UCSD-AML1 (cell line): ENCODE measurements around the gene FAM228A.

Experiments used
- DNase-seq: peaks from one replicate; lab custom pipeline; 2025; ENCODE audit not compliant: unreplicated experiment; lab: John Stamatoyannopoulos, UW

Gene FAM228A

DNA sequence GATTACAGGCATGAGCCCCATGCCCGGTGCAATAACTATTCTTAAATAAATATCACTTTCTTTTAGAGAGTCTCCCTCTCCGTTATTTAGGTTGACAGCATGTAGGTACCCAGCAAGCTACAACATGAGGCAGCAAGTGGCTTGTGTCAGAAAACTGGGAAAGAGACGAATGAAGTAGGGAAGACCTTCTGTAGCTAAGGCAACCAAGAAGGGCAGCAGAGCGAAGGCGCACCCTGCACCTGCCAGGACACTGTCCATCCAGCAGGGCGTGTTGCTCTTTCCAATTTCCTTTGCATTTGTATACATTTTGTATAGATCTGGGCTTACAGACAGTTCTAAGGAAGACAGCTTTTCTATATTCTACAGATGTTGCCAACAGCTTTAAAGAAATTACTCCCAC lies 48.1 kb downstream of the FAM228A start:
- DNase-seq = no peak

DNA sequence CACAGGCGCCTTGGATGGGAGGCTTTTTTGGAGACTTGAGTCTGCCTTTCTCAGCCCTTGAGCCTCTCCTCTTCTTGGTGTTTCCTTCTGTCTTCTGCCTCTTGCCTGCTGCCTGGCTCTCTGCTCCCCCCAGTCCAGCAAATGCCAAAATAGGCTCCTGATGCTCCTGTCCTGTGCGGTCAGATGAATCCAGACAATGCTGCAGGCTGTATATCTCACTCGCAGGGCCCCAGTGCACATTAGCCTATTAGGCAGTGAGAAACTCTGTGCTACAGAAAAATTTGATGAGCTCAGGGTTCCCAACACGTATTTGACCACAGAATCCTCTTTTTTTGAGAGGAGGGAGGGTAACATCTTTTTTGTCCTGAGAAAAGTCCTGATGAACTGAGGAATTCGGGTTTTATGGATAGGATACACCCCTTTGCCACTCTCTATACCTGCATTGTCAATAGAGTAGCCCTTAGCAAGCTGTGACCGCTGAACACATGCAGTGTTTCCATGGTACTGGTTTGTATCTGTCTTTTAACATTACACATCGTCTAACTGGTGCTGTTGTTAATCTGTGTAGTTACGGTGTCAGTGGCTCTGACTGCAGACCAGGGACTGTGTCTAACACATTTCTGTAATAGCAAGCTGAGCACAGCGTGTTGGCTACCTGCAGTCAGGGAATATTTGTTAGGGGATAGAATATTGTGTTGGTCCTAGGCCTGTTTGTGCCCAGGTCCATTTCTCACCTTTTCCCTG lies 50.8 kb downstream of the FAM228A start:
- no peak for DNase-seq

DNA sequence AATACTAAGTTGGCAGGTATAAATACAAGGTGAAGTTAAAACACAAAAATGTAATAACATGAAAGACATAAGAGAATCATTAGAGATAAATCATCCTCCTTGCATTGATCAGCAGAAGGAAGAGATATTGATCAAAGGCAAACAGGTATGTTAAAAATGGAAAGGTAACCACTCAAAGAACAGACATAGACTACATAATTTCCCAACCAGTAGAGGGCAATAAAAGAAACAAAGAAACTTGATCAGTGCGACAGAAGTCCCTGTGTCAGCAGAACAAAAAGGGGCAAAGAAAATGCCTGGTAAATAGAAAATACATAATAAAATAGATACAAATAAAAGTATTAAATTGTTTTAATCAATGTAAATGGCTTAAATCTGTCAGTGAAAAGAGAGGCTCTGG lies 53.6 kb downstream of the FAM228A start:
- DNase-seq = no peak

- no peak for DNase-seq
Measured at GRCh38 chr2:24231461-24231881, 56.6 kb downstream of the FAM228A start.

DNA sequence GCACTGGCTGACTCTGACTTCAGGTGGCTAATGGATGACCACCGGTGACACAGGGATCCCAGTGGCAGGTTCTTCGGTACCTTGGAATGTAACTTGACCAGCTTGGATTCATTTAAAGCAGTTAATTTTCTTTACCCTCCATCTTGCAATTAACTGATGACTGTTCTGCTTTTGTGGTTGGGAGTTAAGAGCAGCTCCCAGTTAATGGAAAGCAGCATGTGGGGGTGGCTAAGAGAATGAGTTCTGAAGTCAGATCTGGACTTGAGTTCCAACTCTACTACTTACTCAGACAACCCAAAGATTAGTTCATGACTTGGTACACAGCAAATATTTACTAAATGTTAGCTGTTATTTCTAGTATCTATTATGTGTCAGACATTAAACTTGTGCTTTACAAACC lies 58.5 kb downstream of the FAM228A start:
- DNase-seq = no peak

DNA sequence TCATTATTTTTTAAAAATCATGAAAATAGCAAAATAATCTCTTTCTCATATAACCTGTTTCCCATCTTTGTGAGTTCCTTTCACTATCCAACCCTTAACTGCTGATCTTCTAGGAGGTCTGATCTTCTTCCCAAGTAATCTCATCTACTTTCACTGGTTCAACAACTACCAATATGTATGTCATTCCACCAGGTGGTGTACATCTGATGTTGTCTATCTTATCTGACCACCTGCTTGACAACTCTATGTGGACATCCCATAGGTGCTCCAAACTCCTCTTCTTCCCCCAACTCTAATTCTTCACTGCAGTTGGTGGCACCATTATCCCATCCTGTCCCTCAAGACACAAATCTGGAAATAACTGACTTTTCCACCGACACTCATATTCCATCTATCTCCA lies 62.5 kb downstream of the FAM228A start:
- DNase-seq = no peak

GRCh38 chr2:24238158-24238557 lies 63.3 kb downstream of the FAM228A start:
- no peak for DNase-seq

- DNase-seq = no peak
Measured at GRCh38 chr2:24239553-24239952, 64.7 kb downstream of the FAM228A start.
